OCI-LY7 (cell line): ENCODE measurements around the gene SMARCAD1. TPM values are rescaled to one million over a fixed set of nuclear protein-coding genes. Genes with fewer than 3 reads are reported as not detected.
"Not testable (repeated sequence)": the region's sequence is repeated elsewhere in the genome, so short reads cannot be mapped to it uniquely, and the experiment has no call there.

Source experiments
- BruUV-seq: library from RNA; stranded (reverse); fragments of 400-500 nt; replicated peaks from 2 replicates; lab custom pipeline; 2021; lab: Mats Ljungman, UMichigan
- CTCF ChIA-PET: fragments of 300-600 bp; sonication (Branson Sonifier 250); formaldehyde crosslinking; loops from one replicate; lab custom pipeline; 2022; ENCODE audit warnings: antibody characterized with exemption; ENCODE audit not compliant: unreplicated experiment; lab: Charles Lee
- POLR2A ChIA-PET: fragments of 300-600 bp; sonication (Branson Sonifier 250); formaldehyde crosslinking; loops from one replicate; lab custom pipeline; 2022; ENCODE audit warnings: antibody characterized with exemption; lab: Charles Lee
- DNase-seq: peaks from one replicate; pipeline ENCODE4 v3.0.0-alpha.2; 2015; ENCODE audit warnings: low spot score
- H2AFZ ChIP-seq: fragments of 200-600 bp; sonication (generic), shearing (Covaris generic); 2 replicates; pipeline ENCODE4 v1.6.1; 2014; ENCODE audit warnings: mild to moderate bottlenecking, antibody characterized with exemption, low read length, moderate library complexity
- H3K27ac ChIP-seq: fragments of 200-600 bp; sonication (generic); 2 replicates; pipeline ENCODE4 v1.5.1; 2014; ENCODE audit warnings: mixed run types, low read depth, mild to moderate bottlenecking, moderate library complexity, low read length, inconsistent platforms; ENCODE audit not compliant: poor library complexity, severe bottlenecking
- H3K36me3 ChIP-seq: fragments of 200-600 bp; sonication (generic); 2 replicates; pipeline ENCODE4 v1.6.1; 2014; ENCODE audit warnings: mild to moderate bottlenecking, antibody characterized with exemption, low read length, moderate library complexity, mixed read lengths; ENCODE audit not compliant: insufficient read depth
- H3K4me1 ChIP-seq: fragments of 200-600 bp; sonication (generic); 2 replicates; pipeline ENCODE4 v1.5.1; 2014; ENCODE audit warnings: mild to moderate bottlenecking, low read length; ENCODE audit not compliant: insufficient read depth, poor library complexity, severe bottlenecking
- H3K4me2 ChIP-seq: fragments of 200-600 bp; sonication (generic); 2 replicates; pipeline ENCODE4 v1.6.1; 2014; ENCODE audit warnings: mild to moderate bottlenecking, low read length
- H3K4me3 ChIP-seq: fragments of 200-600 bp; sonication (generic); 2 replicates; pipeline ENCODE4 v1.5.1; 2014; ENCODE audit warnings: mild to moderate bottlenecking, low read depth, low read length; ENCODE audit not compliant: poor library complexity, severe bottlenecking
- H3K79me2 ChIP-seq: fragments of 200-600 bp; sonication (generic); 2 replicates; pipeline ENCODE4 v1.6.1; 2016; ENCODE audit warnings: low read depth, mild to moderate bottlenecking, low read length, moderate library complexity, mixed read lengths; ENCODE audit not compliant: insufficient read depth
- H3K9me2 ChIP-seq: fragments of 200-600 bp; sonication (generic); 2 replicates; pipeline ENCODE4 v1.6.1; 2016; ENCODE audit warnings: mild to moderate bottlenecking, low read length, mixed read lengths; ENCODE audit not compliant: insufficient read depth
- H3K9me3 ChIP-seq: fragments of 200-600 bp; sonication (generic); 2 replicates; pipeline ENCODE4 v1.6.1; 2014; ENCODE audit warnings: mild to moderate bottlenecking, mixed run types, low read length, mixed read lengths
- H4K20me1 ChIP-seq: fragments of 200-600 bp; sonication (generic); 2 replicates; pipeline ENCODE4 v1.6.1; 2014; ENCODE audit warnings: mild to moderate bottlenecking, antibody characterized with exemption, low read length, moderate library complexity, mixed read lengths; ENCODE audit not compliant: insufficient read depth
- EZH2phosphoT487 ChIP-seq: fragments of 200-600 bp; sonication (generic); IDR thresholded peaks from 2 replicates; pipeline ENCODE4 v1.6.1; 2018; ENCODE audit warnings: low read depth, borderline replicate concordance, mild to moderate bottlenecking, mixed run types, antibody characterized with exemption, low read length, moderate library complexity, mixed read lengths
- intact Hi-C: fragments of 100-400 bp; cut with micrococcal nuclease; formaldehyde crosslinking; loops from one replicate; pipeline ENCODE4 v1.10.0; 2022; ENCODE audit not compliant: unreplicated experiment
- total RNA-seq, 2 experiments: library from RNA; depleted of rRNA in 1 of 2; stranded (reverse); fragments of >200 nt in 1 of 2; shearing (Covaris generic) in 1 of 2; gene quantifications; 2 replicates each; pipeline ENCODE4 v1.2.3, GENCODE V29; 2014 to 2022
- TF ChIP-seq, protein P1 (sequence below): fragments of 200-600 bp; sonication (generic); conservative IDR thresholded peaks from 2 replicates; pipeline ENCODE4 v1.5.1; 2014; ENCODE audit warnings: mild to moderate bottlenecking, antibody characterized with exemption, low read length, moderate library complexity, mixed read lengths

The SMARCAD1 gene
- total RNA-seq, 2 experiments from 2014 or later: 29.9 to 47.5 TPM

- Histone ChIP-seq H2AFZ (no peak overlapping the region), H3K27ac (no peak overlapping the region), H3K4me1 (no peaks in the 10 kb centered on the region), H3K36me3 (no peaks in the 10 kb centered on the region), H3K4me3 (no peak overlapping the region), H3K9me3 (no peaks in the 10 kb centered on the region), H3K9me2 (no peaks in the 10 kb centered on the region), H3K79me2 (no peaks in the 10 kb centered on the region), H4K20me1 (no peaks in the 10 kb centered on the region), H3K4me2 (no peak overlapping the region)
- POLR2A ChIA-PET: interaction anchor here (0.9 kb wide), 1 partner anchor 120 kb away, joined by 3 read pairs; no protein-coding TSS in a partner anchor
- DNase-seq: no peak
- BruUV-seq: no TSS peak
- TF ChIP-seq, protein P1, sequence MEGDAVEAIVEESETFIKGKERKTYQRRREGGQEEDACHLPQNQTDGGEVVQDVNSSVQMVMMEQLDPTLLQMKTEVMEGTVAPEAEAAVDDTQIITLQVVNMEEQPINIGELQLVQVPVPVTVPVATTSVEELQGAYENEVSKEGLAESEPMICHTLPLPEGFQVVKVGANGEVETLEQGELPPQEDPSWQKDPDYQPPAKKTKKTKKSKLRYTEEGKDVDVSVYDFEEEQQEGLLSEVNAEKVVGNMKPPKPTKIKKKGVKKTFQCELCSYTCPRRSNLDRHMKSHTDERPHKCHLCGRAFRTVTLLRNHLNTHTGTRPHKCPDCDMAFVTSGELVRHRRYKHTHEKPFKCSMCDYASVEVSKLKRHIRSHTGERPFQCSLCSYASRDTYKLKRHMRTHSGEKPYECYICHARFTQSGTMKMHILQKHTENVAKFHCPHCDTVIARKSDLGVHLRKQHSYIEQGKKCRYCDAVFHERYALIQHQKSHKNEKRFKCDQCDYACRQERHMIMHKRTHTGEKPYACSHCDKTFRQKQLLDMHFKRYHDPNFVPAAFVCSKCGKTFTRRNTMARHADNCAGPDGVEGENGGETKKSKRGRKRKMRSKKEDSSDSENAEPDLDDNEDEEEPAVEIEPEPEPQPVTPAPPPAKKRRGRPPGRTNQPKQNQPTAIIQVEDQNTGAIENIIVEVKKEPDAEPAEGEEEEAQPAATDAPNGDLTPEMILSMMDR: no peak
- no peak for TF ChIP-seq EZH2phosphoT487
- CTCF ChIA-PET: no interaction called here
- intact Hi-C loops: loop anchor here (2.0 kb wide), 1 partner anchor 85 kb away; no protein-coding TSS in a partner anchor
These were observed 98.0 kb downstream of the SMARCAD1 start for GRCh38 chr4:94305466-94306225.

- POLR2A ChIA-PET: interaction anchor here (0.6 to 0.7 kb wide), 2 partner anchors 93 to 277 kb away, joined by 3 read pairs; no protein-coding TSS in a partner anchor
- no peak overlapping the region for H2AFZ ChIP-seq
- H3K4me3 ChIP-seq: no peak overlapping the region
- H3K4me1 ChIP-seq: no peaks in the 10 kb centered on the region
- TF ChIP-seq, protein P1: no peak
- no peak for TF ChIP-seq EZH2phosphoT487
- no peaks in the 10 kb centered on the region for H3K79me2 ChIP-seq
- H3K9me3 ChIP-seq: no peaks in the 10 kb centered on the region
- no peak for DNase-seq
- H3K36me3 ChIP-seq: no peaks in the 10 kb centered on the region
- CTCF ChIA-PET: no interaction called here
- no peaks in the 10 kb centered on the region for H4K20me1 ChIP-seq
- intact Hi-C loops: no loop called here
- no peak overlapping the region for H3K27ac ChIP-seq
- H3K9me2 ChIP-seq: no peaks in the 10 kb centered on the region
- BruUV-seq: no TSS peak
- no peak overlapping the region for H3K4me2 ChIP-seq
These were observed 99.0 kb downstream of the SMARCAD1 start for GRCh38 chr4:94306713-94307112.

GRCh38 chr4:94307231-94307871, 99.7 kb downstream of the SMARCAD1 start:
- Histone ChIP-seq H2AFZ (no peak overlapping the region), H3K27ac (no peak overlapping the region), H3K4me2 (no peak overlapping the region), H3K4me3 (no peak overlapping the region), H3K9me3 (no peaks in the 10 kb centered on the region), H3K9me2 (no peaks in the 10 kb centered on the region), H3K4me1 (no peaks in the 10 kb centered on the region), H3K79me2 (no peaks in the 10 kb centered on the region), H3K36me3 (no peaks in the 10 kb centered on the region), H4K20me1 (no peaks in the 10 kb centered on the region)
- BruUV-seq: no TSS peak
- intact Hi-C loops: no loop called here
- ChIA-PET POLR2A (interaction anchor here (0.6 to 0.7 kb wide), 2 partner anchors 92 to 276 kb away, joined by 3 read pairs; no protein-coding TSS in a partner anchor), CTCF (no interaction called here)
- DNase-seq: no peak
- TF ChIP-seq EZH2phosphoT487: no peak
- TF ChIP-seq, protein P1: no peak

DNA sequence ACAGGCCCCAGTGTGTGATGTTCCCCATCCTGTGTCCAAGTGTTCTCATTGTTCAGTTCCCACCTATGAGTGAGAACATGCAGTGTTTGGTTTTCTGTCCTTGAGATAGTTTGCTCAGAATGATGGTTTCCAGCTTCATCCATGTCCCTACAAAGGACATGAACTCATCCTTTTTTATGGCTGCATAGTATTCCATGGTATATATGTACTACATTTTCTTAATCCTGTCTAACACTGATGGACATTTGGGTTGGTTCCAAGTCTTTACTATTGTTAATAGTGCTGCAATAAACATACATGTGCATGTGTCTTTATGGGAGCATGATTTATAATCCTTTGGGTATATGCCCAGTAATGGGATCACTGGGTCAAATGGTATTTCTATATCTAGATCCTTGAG, 112.3 kb downstream of the SMARCAD1 start:
- H3K36me3 ChIP-seq, H3K27ac ChIP-seq, H3K4me1 ChIP-seq, H3K4me2 ChIP-seq, POLR2A ChIA-PET, BruUV-seq, H2AFZ ChIP-seq, intact Hi-C loops, H4K20me1 ChIP-seq, H3K9me3 ChIP-seq, CTCF ChIA-PET, DNase-seq, H3K4me3 ChIP-seq, H3K9me2 ChIP-seq, H3K79me2 ChIP-seq: not testable (repeated sequence)
